ENCODE measurements around the gene PROM2.

DNA sequence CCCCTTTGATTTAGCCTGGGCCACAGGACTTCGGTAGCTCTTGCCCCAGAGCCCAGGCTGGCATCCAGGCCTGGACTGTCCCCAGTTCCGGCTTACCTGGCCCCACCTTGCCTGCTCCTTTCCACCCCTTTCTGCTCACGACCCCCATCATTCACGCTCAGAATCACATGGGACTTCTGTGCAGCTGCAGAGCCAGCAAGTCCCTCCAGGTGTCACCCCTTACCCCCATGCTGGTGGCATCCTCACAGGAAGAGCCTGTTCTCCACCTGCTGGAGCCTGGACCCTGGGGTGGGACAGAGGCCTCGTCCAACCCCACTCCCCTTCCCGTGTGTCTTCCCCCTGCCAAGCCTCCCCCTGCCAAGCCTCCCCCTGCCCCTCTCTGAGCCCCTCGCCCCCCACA is 15.0 kb downstream of the PROM2 start:
- TF ChIP-seq, protein P1, sequence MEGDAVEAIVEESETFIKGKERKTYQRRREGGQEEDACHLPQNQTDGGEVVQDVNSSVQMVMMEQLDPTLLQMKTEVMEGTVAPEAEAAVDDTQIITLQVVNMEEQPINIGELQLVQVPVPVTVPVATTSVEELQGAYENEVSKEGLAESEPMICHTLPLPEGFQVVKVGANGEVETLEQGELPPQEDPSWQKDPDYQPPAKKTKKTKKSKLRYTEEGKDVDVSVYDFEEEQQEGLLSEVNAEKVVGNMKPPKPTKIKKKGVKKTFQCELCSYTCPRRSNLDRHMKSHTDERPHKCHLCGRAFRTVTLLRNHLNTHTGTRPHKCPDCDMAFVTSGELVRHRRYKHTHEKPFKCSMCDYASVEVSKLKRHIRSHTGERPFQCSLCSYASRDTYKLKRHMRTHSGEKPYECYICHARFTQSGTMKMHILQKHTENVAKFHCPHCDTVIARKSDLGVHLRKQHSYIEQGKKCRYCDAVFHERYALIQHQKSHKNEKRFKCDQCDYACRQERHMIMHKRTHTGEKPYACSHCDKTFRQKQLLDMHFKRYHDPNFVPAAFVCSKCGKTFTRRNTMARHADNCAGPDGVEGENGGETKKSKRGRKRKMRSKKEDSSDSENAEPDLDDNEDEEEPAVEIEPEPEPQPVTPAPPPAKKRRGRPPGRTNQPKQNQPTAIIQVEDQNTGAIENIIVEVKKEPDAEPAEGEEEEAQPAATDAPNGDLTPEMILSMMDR (optimal IDR thresholded peaks at IDR 0.05 in 1 of 3, IDR thresholded peaks at IDR 0.05 in 1 of 3, conservative IDR thresholded peaks at IDR 0.05 in 1 of 3; ENCODE audit: extremely low read depth in 1 of 3, insufficient read depth in 2 of 3, low read length in 3 of 3), result peak in 1 of 3 experiments; percentile 23
- TF ChIP-seq EZH2 (IDR thresholded peaks at IDR 0.05; ENCODE audit: low read length), result no peak

Measured in keratinocyte (primary cell).